ENCODE measurements around the gene FAM163A.

FAM163A gene

GRCh38 chr1:179750630-179751029, 7.5 kb downstream of the FAM163A start:
- DNase-seq (ENCODE audit: low spot score), result no peak

GRCh38 chr1:179753061-179753460, 10.0 kb downstream of the FAM163A start:
- no peak for DNase-seq (ENCODE audit: low spot score)

GRCh38 chr1:179754041-179754624, 11.0 kb downstream of the FAM163A start:
- DNase-seq (ENCODE audit: low spot score), result no peak

GRCh38 chr1:179757933-179758332, 14.8 kb downstream of the FAM163A start:
- no peak for DNase-seq (ENCODE audit: low spot score)

- no peak for DNase-seq (ENCODE audit: low spot score)
Observed at GRCh38 chr1:179760521-179760920, 17.4 kb downstream of the FAM163A start.

GRCh38 chr1:179761296-179761695, 18.2 kb downstream of the FAM163A start:
- no peak for DNase-seq (ENCODE audit: low spot score)

GRCh38 chr1:179761846-179762640, 19.0 kb downstream of the FAM163A start:
- no peak for DNase-seq (ENCODE audit: low spot score)

- DNase-seq (ENCODE audit: low spot score), result no peak
Observed at GRCh38 chr1:179767177-179767581, 24.1 kb downstream of the FAM163A start.

- no peak for DNase-seq (ENCODE audit: low spot score)
Observed at GRCh38 chr1:179767996-179768395, 24.9 kb downstream of the FAM163A start.

- DNase-seq (ENCODE audit: low spot score), result no peak
Observed at GRCh38 chr1:179770887-179771502, 27.9 kb downstream of the FAM163A start.

GRCh38 chr1:179773264-179773663, 30.2 kb downstream of the FAM163A start:
- no peak for DNase-seq (ENCODE audit: low spot score)

- no peak for DNase-seq (ENCODE audit: low spot score)
Observed at GRCh38 chr1:179774000-179774399, 30.9 kb downstream of the FAM163A start.

GRCh38 chr1:179774566-179774965, 31.5 kb downstream of the FAM163A start:
- no peak for DNase-seq (ENCODE audit: low spot score)

GRCh38 chr1:179775009-179775408, 31.9 kb downstream of the FAM163A start:
- no peak for DNase-seq (ENCODE audit: low spot score)

- no peak for DNase-seq (ENCODE audit: low spot score)
Observed at GRCh38 chr1:179776831-179777230, 33.7 kb downstream of the FAM163A start.

GRCh38 chr1:179777731-179778130, 34.6 kb downstream of the FAM163A start:
- DNase-seq (ENCODE audit: low spot score), result no peak

GRCh38 chr1:179779645-179780272, 36.7 kb downstream of the FAM163A start:
- no peak for DNase-seq (ENCODE audit: low spot score)

GRCh38 chr1:179781962-179782361, 38.9 kb downstream of the FAM163A start:
- no peak for DNase-seq (ENCODE audit: low spot score)

- DNase-seq (ENCODE audit: low spot score), result no peak
Observed at GRCh38 chr1:179785031-179785431, 41.9 kb downstream of the FAM163A start.

GRCh38 chr1:179785728-179786127, 42.6 kb downstream of the FAM163A start:
- DNase-seq (ENCODE audit: low spot score), result no peak

- DNase-seq (ENCODE audit: low spot score), result no peak
Observed at GRCh38 chr1:179786815-179787685, 44.0 kb downstream of the FAM163A start.

GRCh38 chr1:179788259-179788658, 45.2 kb downstream of the FAM163A start:
- DNase-seq (ENCODE audit: low spot score), result no peak

Measured in LoVo (cell line).